ENCODE results near the gene TCF7. TPM values are rescaled to one million over a fixed set of nuclear protein-coding genes. Genes with fewer than 3 reads are reported as not detected.
"Not testable (repeated sequence)": the region's sequence is repeated elsewhere in the genome, so short reads cannot be mapped to it uniquely, and the experiment has no call there.

Gene TCF7
- total RNA-seq, 1 donor = 193 TPM

GRCh38 chr5:134151723-134152122 is 37.2 kb downstream of the TCF7 start:
- no peaks in the 10 kb centered on the region for H3K27me3 ChIP-seq (ENCODE audit: insufficient read depth, low read length)
- no peak overlapping the region for H3K4me3 ChIP-seq (ENCODE audit: low read length)
- H3K4me1 ChIP-seq (ENCODE audit: insufficient read depth, low read length) = peaks cover 14% of the 10 kb centered on the region
- H3K9me3 ChIP-seq (ENCODE audit: low read depth, low read length) = no peaks in the 10 kb centered on the region

GRCh38 chr5:134152173-134152832 is 37.8 kb downstream of the TCF7 start:
- H3K27me3 ChIP-seq (ENCODE audit: insufficient read depth, low read length); H3K9me3 ChIP-seq (ENCODE audit: low read depth, low read length); H3K4me3 ChIP-seq (ENCODE audit: low read length): not testable (repeated sequence)
- peaks cover 14% of the 10 kb centered on the region for H3K4me1 ChIP-seq (ENCODE audit: insufficient read depth, low read length)

DNA sequence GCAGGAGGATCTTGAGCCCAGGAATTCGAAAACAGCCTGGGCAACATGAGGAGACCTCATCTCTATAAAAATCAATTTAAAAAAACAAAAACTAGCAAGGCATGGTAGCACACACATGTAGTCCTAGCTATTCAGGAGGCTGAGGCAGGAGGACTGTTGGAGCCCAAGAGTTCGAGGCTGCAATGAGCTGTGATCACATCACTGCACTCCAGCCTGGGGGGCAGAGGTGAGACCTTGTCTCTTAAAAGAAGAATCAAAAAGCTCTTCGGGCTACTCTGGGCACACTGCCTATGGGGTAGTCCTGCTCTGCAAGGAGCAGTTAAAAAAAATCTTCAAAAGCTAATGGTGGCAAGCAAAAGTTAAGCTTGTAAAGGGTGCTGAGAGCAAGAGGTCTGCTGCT is 38.8 kb downstream of the TCF7 start:
- Histone ChIP-seq H3K4me1 (ENCODE audit: insufficient read depth, low read length) (peaks cover 14% of the 10 kb centered on the region), H3K27me3 (ENCODE audit: insufficient read depth, low read length) (no peaks in the 10 kb centered on the region), H3K4me3 (ENCODE audit: low read length) (no peak overlapping the region), H3K9me3 (ENCODE audit: low read depth, low read length) (no peaks in the 10 kb centered on the region)

DNA sequence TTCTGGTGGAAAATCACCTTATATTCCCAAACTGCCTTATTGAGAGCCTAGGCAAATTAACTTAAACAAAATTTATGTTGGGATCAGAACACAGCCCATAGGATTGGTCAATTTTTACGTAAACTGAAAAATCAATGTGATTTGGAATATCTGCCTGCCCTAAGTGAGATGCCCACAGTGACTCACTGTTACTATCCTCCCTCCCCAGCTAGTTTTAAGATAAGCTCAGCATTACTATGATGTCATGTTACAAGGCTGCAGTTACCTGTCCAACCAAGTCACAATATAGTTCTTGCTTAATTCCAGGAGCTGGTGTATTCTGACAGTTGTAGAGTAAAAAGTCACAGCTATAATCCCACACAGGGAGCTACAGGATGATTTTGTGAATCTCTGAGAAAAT is 39.2 kb downstream of the TCF7 start:
- peaks cover 14% of the 10 kb centered on the region for H3K4me1 ChIP-seq (ENCODE audit: insufficient read depth, low read length)
- H3K9me3 ChIP-seq (ENCODE audit: low read depth, low read length) = no peaks in the 10 kb centered on the region

GRCh38 chr5:134161513-134162395 is 47.3 kb downstream of the TCF7 start:
- H3K9me3 ChIP-seq (ENCODE audit: low read depth, low read length) = no peaks in the 10 kb centered on the region
- H3K27me3 ChIP-seq (ENCODE audit: insufficient read depth, low read length) = no peaks in the 10 kb centered on the region
- no peak overlapping the region for H3K4me3 ChIP-seq (ENCODE audit: low read length)
- no peaks in the 10 kb centered on the region for H3K4me1 ChIP-seq (ENCODE audit: insufficient read depth, low read length)

More for the DNA sequence above, 39.2 kb downstream of the TCF7 start:
- no peaks in the 10 kb centered on the region for H3K27me3 ChIP-seq (ENCODE audit: insufficient read depth, low read length)
- no peak overlapping the region for H3K4me3 ChIP-seq (ENCODE audit: low read length)

DNA sequence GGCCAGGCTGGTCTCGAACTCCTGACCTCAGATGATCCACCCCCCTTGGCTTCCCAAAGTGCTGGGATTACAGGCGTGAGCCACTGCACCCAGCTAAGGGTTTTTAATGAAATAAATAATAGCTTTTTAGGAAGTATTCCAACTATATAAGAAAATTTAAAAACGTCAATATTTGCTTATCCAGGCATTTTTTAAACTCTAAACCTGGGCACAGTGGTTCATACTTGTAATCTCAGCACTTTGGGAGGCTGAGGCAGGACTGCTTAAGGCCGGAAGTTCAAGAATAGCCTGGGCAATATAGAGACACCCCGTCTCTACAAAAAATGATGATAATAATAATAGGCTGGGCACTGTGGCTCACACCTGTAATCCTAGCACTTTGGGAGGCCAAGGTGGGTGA is 48.1 kb downstream of the TCF7 start:
- no peaks in the 10 kb centered on the region for H3K9me3 ChIP-seq (ENCODE audit: low read depth, low read length)
- no peaks in the 10 kb centered on the region for H3K4me1 ChIP-seq (ENCODE audit: insufficient read depth, low read length)
- H3K4me3 ChIP-seq (ENCODE audit: low read length) = no peak overlapping the region
- H3K27me3 ChIP-seq (ENCODE audit: insufficient read depth, low read length) = no peaks in the 10 kb centered on the region

- Histone ChIP-seq H3K4me1 (ENCODE audit: insufficient read depth, low read length) (peaks cover 21% of the 10 kb centered on the region), H3K4me3 (ENCODE audit: low read length) (no peak overlapping the region)
Measured at GRCh38 chr5:134171972-134172371, 57.5 kb downstream of the TCF7 start.

DNA sequence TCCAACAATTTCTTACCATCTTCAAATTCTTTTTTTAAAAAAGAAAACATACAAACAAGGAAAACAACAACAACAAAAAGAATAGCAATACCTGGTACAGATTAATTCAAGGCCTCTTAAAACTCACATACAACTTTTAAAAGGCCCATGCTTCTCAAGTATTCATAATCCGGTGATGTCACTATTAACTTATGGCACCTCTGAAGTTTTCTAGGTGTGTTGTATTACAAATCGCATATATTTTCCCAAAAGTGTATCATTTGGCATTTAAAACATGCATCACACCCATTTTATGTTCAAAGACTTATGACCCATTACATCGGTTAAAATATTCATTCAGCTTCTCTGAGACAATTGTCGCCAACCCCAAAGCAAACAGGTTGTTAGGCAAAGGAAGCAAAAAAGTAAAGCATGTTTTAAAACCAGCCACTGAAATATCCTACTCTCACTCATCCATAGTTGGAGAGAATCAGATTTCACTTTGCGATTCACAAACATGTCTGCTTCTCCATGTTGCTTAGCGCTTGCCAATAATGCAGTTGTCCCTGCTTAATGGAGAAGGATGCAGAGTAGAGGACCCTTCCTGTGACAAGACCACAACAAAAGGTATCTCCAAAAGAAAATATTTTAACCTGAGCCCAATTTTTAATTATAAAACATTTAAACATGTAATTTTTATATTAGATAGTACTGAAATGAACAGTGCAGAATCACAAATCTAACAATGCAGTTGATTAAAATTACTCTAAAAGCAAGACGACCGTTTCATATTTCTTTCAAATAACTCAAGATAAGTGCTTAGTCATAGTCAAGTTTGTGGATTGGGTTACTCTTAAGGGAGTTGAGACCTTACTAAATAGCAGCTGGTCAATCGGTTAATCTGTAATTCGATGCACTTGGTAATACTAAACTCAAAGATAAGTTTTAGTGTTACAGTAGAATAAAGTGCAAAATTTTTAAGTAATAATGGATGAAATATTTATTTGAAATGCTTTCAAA is 60.7 kb downstream of the TCF7 start:
- H3K9me3 ChIP-seq (ENCODE audit: low read depth, low read length) = no peaks in the 10 kb centered on the region
- H3K4me1 ChIP-seq (ENCODE audit: insufficient read depth, low read length) = peaks cover 28% of the 10 kb centered on the region

More at GRCh38 chr5:134171972-134172371, 57.5 kb downstream of the TCF7 start:
- no peaks in the 10 kb centered on the region for H3K27me3 ChIP-seq (ENCODE audit: insufficient read depth, low read length)
- no peaks in the 10 kb centered on the region for H3K9me3 ChIP-seq (ENCODE audit: low read depth, low read length)

DNA sequence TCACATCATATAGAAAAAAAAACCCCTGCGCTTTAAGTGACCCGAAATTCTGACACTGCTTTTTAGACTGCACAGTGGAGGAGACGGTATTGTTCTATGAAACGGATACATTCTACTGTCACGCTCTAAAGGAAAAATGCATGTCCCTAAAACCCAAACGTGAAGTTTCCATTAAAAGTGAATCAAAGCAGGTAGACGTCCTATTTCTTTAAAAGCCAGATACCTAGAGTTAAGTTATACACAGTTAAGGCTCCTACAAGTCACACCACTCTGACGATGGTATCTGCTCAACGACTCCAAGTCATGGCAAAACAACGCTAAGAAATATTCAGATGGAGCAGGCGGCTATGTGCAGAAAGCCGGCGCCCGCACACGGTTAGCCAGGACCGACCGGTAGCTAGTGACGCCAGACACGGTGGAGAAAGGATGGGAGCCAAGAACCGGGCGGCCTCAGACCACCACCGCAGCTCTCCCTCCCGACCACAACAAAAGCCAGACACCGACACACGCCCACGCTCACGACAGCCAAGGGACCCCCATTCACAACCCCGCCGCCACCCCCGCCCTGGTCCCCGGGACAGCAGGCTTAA is 61.5 kb downstream of the TCF7 start:
- Histone ChIP-seq H3K4me1 (ENCODE audit: insufficient read depth, low read length) (peaks cover 28% of the 10 kb centered on the region), H3K9me3 (ENCODE audit: low read depth, low read length) (no peaks in the 10 kb centered on the region), H3K4me3 (ENCODE audit: low read length) (peak overlapping the region; percentile 94), H3K27me3 (ENCODE audit: insufficient read depth, low read length) (no peaks in the 10 kb centered on the region)

More for the DNA sequence above, 60.7 kb downstream of the TCF7 start:
- peak overlapping the region; percentile 94 for H3K4me3 ChIP-seq (ENCODE audit: low read length)
- H3K27me3 ChIP-seq (ENCODE audit: insufficient read depth, low read length) = no peaks in the 10 kb centered on the region

DNA sequence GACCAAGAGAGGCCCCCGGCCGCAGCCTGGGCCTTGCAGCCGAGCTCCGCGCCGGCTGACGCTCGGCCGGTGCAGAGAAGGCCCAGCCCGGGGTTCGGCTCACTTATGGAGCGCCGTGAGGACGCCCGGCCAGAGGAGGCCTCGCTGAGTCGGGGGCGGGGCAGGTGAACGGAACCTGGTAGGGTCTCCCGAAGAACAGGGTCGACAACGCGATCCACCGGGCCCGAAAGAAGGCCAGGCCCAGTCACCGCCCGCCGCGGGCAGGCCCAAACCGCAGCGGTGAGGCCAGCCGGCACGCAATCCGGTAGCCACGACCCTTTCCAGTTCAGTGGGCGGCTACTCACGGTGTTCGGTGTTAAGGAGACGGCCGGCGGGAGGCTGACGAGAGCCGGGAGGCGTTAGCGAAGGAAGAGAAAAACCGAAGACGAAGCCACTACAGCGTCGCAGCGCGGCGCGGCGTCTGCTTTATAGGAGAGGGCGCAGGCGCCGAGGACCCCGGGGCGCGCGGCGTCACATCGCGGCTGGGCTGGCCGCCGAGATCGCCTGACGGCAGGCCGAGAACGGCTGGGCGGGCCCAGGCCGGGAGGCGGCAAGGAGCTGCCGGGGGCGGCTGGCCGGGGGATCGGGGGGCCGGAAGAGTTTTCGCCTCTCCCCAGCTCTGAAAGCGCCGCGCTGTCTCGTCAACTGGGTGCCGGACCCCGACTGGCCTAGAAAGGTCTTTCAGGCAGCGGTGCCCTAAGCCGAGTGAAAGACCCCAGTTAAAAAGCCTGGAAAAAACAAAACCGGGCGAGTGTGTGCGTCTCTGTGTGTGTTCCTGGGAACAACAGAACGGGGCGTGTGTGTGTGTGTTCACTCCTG is 62.3 kb downstream of the TCF7 start, which contains the start of gene SKP1:
TSS of gene SKP1 (minus strand) at position 440 of the 858 bp plus-strand sequence. CDS start 2,928 bp downstream, outside the sequence.
- Histone ChIP-seq H3K4me1 (ENCODE audit: insufficient read depth, low read length) (peaks cover 28% of the 10 kb centered on the region), H3K4me3 (ENCODE audit: low read length) (peak within 1 kb of the TSS; percentile 94), H3K9me3 (ENCODE audit: low read depth, low read length) (no peaks in the 10 kb centered on the region), H3K27me3 (ENCODE audit: insufficient read depth, low read length) (no peaks in the 10 kb centered on the region)

GRCh38 chr5:134177369-134178095 is 63.1 kb downstream of the TCF7 start:
- no peaks in the 10 kb centered on the region for H3K9me3 ChIP-seq (ENCODE audit: low read depth, low read length)
- H3K4me1 ChIP-seq (ENCODE audit: insufficient read depth, low read length) = peaks cover 28% of the 10 kb centered on the region
- H3K27me3 ChIP-seq (ENCODE audit: insufficient read depth, low read length) = no peaks in the 10 kb centered on the region
- peak overlapping the region; percentile 94 for H3K4me3 ChIP-seq (ENCODE audit: low read length)

DNA sequence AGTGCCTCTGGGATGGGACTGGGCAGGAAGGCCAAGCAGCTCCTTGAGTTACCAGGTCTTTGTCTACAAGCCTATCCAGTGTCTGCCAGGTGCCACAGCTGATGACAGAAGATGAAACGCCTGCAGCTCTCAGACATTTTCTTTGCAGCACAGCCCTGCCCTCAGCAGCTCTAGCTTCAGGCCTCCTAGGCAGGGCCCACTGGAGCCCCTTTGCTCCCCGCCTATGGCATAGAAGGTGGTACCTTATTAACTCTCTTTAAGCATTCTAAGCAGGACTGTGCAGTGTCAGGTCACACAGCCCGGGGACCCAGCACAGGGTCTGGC is 63.6 kb downstream of the TCF7 start:
- Histone ChIP-seq H3K9me3 (ENCODE audit: low read depth, low read length) (no peaks in the 10 kb centered on the region), H3K4me1 (ENCODE audit: insufficient read depth, low read length) (peaks cover 28% of the 10 kb centered on the region), H3K4me3 (ENCODE audit: low read length) (no peak overlapping the region), H3K27me3 (ENCODE audit: insufficient read depth, low read length) (no peaks in the 10 kb centered on the region)

DNA sequence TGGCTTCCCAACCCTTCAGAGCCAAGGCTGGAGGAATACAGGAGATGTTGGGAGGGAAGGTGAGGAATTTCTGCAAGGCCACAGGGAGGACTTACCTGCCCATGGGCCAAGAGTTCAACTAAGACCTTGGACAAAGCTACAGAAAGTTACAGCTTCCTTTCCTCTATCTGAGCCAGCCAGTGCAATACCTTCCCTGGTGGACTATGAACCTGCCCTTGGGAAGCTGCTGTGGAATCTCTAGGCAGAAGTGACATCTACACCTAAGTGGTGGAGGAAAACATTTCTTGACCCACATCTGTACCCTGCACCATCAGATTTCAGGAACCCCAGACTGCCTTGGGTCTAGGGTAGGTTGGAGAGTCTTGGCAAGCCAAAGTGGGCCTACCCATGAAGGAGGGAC is 69.0 kb downstream of the TCF7 start:
- no peaks in the 10 kb centered on the region for H3K4me1 ChIP-seq (ENCODE audit: insufficient read depth, low read length)
- no peaks in the 10 kb centered on the region for H3K9me3 ChIP-seq (ENCODE audit: low read depth, low read length)
- H3K4me3 ChIP-seq (ENCODE audit: low read length) = no peak overlapping the region
- no peaks in the 10 kb centered on the region for H3K27me3 ChIP-seq (ENCODE audit: insufficient read depth, low read length)

Measured in mononuclear cell (primary cell).